Activated CD4-positive, alpha-beta T cell treated with anti-CD3 and anti-CD28 coated beads, Interleukin-2, amount 50 U/mL, for 16 hours (primary cell): ENCODE data around the gene METTL9.
"Not testable (repeated sequence)": the region's sequence is repeated elsewhere in the genome, so short reads cannot be mapped to it uniquely, and the experiment has no call there.

Experiments used
- DNase-seq: peaks from one replicate; pipeline ENCODE4 v3.0.0-alpha.2; 2020

Gene METTL9

DNA sequence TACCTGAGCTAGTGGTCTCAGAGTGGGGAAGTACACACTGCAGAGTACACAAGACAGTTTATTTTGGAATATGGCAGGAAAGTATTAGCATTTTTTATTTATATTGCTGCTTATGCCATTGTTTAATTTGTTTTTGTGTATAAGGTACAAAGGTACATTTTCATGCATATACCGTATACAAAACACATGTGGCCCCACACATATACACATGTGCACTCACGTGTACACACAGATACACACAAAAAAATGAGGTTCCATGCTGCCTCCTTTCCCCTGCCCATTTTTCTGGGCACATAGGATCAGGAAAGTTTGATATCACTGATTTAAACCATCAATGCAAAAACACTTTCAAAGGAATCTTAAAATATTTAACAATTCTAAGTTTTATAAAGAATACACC is 40.1 kb downstream of the METTL9 start:
- no peak for DNase-seq

DNA sequence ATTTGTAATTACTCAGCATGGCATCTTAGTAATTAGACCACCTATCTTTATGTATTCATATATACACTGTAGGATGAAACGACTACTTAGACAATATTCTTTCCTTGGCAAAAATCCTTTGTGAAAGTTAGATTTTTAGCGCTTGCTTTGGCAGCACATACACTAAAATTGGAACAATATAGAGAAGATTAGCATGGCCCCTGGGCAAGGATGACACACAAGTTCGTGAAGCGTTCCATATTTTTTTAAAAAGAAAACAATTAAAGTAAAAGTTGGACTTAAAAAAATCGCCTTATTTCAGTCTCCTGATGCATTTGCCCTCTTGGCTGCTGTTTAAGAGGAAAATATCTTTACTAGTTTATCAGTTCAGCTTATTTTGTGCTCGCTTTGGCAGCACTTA is 42.5 kb downstream of the METTL9 start:
- no peak for DNase-seq

DNA sequence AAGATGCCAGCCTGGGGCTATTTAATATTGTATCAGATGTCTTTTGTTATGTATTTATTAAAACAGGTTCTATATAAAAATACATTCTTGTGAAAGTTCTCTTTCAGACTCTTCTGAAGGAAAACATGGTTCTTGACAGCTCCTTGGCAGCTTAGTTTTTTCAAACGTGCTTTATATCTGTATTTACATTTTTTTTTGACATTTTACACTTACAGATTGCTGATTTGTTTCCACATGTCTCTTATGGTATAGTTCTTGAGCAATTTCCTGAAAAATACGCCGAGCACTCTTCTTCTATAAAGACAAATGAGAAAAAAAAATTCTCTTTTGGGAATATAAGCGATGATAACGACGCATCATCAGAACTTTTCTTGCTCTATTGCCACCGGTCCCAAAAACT is 43.5 kb downstream of the METTL9 start:
- no peak for DNase-seq

DNA sequence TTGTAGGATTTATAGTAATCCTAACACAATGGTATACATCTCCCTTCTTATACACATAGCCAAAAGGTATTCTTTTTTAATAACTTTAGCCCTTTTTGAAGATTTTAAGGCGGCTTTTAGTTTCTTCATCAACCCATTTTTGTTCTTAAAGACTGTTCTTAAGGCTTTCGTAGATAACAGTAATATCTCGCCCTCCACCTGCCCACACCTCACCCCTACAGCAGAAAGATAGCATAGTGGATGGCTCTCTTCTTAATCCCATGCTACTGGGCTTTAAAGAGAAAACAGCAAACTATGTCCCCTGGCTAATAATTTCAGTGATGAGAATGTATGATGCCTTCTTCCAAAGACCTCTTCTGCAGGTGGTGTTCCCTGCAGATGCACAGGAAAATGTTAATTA is 44.4 kb downstream of the METTL9 start:
- no peak for DNase-seq

DNA sequence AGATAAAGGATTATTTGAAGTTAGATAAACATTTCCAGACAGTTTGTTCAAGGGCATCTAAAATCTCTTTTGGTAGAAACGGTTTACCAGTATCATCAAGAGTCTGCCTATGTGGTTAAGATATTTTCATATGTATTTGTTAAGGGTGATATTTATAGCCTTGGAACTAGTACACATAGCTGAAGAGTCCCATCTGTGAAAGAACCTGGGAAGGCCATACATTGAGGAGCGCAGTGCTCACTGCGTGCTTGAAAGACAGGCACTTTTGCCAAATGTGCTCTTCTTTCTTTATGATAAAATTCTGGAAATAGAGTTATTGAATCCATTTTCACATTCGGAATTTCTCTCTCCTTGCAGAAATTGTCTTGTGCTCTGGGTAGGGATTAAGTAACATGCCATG is 45.3 kb downstream of the METTL9 start:
- DNase-seq: no peak

DNA sequence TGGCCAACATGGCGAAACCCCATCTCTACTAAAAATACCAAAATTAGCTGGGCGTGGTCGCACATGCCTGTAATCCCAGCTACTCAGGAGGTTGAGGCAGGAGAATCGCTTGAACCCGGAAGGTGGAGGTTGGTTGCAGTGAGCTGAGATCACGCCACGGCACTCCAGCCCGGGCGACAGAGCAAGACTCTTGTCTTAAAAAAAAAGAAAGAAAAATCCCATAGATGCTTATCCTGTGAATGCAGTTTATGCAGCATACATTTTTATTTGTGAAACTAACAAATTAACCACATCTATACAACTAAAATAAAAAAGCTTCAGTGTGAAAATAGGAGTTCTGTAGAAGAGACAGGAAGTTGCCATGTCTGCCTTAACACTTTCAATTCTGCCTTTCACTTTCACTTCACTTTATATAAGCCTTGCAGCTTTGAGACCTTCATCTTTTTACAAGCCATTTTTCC is 45.9 kb downstream of the METTL9 start:
- DNase-seq: peak; percentile 69

DNA sequence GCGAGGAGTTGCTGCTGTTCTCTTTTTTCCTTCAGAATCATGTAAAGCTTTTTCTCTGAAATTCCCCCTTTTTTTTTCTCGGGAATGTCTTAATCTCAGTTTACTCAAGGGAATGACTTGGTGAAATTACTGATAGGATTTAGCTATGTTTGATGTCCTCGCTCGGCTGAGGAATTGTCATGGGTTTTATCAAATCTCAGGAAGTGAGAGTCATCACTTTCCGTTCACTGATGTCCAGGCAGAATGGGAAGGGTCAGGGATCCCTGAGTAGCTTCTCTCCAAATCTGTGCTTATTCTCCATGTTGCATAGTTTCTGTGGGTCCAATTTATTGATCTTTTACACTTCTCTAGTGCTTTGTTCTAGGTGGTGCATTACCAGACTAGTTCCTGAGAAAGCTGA is 46.7 kb downstream of the METTL9 start:
- no peak for DNase-seq

DNA sequence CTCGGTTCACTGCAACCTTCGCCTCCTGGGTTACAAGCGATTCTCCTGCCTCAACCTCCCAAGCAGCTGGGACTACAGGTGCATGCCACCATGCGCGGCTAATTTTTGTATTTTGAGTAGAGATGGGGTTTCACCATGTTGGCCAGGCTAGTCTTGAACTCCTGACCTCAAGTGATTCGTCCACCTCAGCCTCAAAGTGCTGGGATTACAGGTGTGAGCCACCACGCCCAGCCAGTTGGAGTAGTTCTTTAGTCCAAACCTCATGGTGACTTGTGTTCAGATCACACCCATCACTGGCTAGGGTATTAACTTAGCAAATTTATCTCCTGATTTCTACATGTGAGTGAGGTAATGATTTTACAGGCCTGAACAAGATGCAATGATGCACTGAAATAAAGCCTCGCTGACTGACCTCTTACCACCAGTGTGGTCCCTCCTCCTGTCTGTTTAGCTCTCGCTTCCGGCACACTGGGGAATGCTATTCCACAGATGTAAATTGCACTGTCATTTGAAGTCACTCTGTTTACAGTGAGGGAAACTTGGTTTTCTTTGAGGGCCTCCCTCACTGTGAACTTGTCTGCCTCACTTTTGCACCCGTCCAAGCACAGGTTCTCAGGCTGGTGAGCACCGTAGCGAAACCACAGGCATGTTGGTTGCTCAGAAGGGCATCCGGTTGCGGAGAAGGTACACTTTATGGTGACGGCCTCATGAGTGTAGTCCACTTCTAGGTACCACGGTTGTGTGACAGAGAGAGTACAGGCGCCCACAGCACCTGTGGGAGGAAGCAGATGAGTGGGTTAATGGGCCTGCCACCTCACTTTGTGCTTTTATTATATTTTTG is 47.6 kb downstream of the METTL9 start:
- DNase-seq: peak; percentile 90

DNA sequence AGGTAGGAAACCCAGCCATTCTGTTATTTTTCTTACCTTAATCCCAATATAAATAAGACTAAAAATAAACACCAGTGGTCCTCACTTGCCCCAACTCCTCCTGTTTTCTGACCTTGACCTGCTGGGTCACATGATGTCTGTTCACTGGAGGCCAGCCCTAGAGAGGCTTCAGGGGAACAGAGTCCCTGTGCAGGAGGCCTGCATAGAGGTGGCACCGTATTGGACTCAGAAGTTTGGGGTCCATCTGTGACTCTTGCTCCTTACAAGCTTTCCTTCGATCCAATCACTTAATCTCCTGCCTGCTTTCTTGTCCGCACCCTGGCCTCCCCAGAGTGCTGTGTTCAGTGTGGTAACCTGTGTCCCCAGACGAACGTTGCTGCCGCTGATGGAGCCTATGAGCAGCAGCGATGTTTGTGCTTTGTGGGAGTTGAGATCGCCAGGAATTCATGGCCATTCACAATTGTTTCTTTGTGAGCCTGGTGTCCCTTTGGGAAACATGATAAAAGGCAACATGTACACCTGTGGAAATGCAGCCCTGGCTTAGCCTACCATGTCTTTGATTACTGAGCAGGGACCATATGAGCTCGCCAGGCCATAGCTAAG is 48.3 kb downstream of the METTL9 start:
- no peak for DNase-seq

DNA sequence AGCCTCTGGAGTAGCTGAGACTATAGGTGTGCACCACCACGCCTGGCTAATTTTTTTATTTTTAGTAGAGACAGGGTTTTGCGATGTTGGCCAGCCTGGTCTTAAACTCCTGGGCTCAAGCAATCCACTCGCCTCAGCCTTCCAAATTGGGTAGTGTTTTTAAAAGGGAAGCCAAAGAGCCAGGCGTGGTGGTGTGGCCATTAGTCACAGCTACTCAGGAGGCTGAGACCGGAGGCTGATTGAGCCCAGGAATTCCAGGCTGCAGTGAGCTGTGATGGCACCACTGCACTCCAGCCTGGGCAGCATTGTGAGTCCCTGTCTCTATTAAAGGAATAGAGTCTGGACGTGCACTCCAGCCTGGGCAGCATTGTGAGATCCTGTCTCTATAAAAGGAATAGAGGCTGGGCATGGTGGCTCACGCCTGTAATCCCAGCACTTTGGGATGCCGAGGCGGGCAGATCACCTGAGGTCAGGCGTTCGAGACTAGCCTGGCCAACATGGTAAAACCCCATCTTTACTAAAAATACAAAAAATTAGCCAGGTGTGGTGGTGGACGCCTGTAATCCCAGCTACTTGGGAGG is 50.5 kb downstream of the METTL9 start:
- DNase-seq: not testable (repeated sequence)

DNA sequence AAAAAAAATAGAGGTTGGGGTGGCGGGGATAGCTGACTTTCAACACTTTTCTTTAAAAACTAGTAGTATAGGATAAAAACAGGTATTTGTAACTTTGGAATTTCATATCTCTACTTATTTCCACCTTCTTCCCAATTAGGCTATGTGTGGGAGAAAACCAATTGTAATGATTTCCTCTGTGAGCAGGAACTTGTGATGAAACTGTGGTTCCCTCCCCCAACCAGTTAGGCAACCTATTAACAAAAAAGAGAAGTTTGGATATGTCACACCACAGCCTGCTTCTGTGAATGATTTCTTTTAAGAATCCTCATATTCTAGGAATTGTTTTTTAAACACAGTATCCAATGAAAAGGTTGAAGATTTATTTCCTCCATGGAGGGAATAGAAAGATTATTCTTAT is 51.1 kb downstream of the METTL9 start:
- DNase-seq: no peak

DNA sequence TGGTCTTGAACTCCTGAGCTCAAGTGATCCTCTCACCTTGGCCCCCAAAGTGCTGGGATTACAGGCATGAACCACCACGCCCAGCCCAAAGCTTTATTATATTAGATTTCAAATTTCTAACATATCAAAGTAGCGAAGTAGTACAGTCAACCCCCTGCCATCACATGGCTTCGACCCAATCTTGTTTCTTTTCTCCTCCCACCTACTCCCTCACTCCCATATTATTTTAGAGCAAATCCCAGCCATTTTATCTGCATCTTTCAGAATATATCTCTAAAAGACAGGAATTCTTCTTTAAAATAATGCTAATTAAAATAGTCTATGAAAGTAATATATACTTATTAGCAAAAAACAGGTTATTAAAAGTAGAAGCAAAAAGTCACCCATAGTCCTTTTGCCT is 52.1 kb downstream of the METTL9 start:
- DNase-seq: no peak

DNA sequence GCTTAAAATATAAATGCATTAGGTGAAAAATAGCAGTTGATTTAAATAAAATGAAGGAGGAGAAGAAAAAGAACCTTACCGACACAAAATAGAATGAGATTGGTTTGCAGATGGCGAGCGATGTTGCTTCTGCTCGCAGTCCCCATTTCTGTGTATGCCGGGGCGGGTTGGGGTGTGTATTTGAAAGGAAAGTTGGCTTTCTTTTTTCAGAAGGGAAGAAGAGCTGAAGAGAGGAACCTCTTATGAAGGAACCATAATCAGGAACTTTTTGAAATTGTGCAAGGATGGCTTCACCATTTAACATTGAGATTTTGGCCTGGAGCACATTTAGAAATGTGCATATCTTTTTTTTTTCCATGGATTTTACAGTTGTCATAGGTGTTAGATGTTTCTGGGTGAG is 53.1 kb downstream of the METTL9 start, which contains the start of gene IGSF6:
Gene IGSF6 (minus strand): TSS at position 156 of the 400 bp plus-strand sequence. CDS start 10 bp downstream, at position 146.
- DNase-seq: no peak

DNA sequence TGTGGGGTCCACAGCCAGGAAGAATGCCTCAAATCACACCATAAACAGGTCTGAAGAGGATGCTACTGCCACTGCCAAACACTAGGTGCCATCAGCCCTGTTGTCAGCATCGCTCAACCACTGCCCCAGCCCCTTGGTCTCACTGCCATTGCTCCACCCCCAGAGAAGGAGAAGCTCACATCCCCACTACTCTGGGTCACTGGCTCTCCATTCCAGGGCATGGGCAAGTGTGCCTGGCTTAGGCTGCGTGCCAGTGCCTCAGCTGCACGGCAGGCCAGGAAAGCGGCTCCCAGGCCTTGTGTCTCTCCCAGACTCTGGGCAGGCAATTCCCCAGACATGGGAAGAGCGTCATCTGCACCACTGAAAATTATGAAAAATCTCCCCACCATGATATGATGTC is 54.2 kb downstream of the METTL9 start:
- no peak for DNase-seq

DNA sequence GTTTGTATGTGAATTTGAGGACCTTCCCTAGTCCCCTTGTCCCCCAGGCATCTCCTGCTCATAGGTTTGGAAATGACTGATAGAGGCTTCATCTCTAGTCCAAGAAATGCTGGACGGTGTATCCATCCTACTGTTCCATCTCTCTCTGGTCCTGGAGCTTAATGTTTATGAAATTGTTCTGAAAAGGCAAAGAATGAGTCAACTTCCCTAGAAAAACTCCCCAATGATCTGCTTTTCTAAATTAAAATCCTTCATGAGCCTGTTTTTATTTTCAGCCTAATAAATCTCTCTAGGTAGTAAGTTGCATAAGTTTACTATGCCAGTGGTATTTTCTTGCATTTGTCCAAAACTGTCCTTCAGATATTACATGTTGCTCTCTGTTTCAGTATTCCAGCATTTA is 55.1 kb downstream of the METTL9 start:
- no peak for DNase-seq

DNA sequence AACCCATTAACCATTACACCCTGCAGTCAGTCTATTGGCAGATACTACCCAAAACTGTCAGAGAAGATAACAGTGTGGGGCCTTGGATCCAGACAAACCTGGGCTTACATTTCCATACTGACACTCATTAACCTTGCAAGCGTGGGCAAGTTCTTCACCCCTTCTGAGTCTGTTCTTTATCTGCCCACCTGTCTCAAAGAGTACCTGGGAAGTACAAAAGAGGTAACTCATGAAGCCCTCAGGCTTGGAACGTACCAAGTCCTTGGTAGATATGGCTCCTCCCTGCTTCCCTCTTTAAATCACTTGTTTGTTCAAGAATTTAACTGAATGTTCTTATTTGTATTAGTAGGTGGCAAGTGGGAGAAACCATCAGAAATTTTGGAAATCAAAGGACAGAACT is 55.5 kb downstream of the METTL9 start:
- no peak for DNase-seq

DNA sequence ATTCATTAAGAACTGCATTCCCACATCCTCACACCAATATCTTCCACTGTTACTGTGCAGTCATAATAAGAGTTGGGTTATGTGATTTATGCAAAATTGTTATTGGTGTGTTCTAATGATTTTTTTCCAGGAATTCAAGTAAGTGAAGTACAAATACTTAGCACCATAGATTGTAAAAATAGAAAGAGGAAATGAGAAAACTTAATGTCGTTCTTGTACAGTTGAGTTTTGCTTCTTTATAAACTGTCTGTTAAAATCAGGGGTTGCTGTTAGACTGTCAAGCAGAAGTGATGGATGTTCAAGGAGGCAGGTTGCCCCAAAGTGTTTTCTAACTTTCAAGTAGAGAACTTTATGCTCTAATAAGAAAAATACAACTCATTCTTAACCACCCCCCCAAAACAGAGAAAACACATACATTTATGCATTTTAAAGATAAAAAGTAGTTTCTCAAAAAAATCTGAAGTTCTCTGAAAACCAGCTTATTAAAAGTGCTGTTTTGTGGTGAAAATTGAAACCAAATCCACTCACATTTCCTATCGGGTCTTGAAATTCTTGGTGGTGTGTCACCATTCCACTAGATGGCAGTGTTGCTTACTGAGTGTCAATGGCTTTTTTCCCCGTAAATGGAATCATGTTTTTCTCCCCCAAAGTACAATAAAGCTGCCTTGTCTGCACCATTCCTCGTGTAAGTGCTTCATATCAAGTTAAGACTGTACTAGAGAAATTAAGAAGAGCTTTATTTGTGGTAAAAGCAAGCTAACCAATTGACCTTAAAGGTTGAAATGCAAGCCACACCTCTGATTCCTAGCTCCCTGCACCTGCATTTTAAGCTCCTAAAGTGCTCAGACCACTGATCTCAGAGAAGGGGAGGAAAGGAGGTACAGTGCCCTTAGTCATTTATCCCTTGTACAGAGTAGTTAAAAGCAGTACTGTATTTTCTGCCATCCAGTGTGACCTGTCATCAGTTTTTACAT is 57.7 kb downstream of the METTL9 start:
- DNase-seq: peak; percentile 62

DNA sequence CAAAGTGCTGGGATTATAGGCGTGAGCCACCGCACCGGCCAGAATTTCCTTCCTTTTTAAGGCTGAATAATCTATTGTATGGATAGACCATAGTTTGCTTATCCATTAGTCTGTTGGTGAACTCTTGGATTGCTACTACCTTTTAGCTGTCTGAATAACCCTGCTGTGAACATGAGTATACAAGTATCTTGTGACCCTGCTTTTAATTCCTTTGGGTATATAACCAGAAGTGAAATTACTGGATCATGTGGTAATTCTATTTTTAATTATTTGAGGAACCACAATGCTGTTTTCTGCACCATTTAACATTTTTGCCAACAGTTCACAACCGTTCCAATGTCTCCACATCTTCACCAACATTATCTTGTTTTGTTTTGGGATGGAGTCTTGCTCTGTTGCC is 59.7 kb downstream of the METTL9 start:
- no peak for DNase-seq

DNA sequence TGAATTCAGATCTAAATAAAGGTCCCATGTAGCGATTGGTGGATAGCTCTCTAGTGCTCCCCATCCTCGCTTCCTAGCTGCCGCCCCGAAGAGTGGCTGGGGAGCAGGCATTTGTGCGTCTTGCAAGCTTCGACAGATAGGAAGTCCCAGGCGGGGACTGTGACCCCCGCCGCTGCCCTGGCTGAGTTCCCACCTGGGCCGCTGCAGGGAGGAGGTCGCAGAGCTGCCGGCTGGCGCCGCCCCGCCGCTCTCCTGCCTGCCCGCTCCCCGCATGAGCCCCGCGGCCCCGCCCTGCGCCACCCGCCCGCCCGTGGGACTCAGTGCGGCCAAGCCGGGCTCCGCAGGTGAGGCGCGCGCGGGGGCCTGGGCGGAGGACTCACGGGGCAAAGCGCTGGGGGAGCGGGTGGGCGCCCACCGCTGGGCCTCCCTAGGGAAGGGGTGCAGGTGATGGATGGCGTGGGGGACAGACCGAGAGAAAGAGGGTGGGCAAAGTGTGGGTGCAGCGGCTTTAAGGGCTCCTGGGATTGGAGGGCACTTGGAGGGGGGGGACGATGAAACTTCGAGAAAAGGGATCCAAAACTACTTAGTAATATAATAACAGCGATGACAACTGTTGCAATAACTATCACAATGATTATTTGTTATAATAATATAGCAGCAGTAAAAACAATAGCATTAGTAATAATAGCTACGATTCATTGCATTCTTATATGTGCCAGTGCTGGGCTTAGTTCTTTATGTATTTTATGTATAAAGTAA is 64.7 kb downstream of the METTL9 start, which contains the start of gene OTOA:
Gene OTOA (plus strand): TSS at position 80 of the 759 bp plus-strand sequence. CDS start 14,547 bp downstream, outside the sequence.
- DNase-seq: no peak

DNA sequence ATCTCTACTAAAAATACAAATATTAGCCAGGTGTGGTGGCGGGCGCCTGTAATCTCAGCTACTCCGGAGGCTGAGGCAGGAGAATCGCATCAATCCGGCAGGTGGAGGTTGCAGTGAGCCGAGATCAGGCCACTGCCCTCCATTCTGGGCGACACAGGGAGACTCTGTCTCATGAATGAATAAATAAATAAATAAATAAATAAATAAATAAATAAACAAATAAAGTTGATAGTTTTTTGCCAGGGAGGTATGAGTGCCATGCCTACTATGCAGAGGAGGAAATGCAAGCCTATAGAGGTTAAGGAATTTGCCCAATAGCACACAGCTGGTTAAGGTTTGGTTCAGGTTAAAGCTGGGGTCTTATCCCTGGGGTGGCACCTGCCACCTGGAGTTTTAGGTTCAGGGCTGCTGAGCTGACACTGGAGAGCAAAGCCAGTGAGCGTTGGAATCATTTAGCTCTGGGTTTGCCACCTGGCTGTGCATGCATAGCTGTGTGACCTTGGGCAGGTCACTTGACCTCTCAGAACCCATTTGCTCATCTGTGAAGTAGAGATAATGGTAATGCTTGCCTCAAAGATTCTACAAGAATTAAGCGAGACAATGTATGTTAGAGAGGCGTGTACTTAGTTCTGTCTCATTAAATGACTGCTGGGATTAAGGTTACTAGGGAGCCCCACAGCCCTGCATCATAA is 65.6 kb downstream of the METTL9 start:
- no peak for DNase-seq

DNA sequence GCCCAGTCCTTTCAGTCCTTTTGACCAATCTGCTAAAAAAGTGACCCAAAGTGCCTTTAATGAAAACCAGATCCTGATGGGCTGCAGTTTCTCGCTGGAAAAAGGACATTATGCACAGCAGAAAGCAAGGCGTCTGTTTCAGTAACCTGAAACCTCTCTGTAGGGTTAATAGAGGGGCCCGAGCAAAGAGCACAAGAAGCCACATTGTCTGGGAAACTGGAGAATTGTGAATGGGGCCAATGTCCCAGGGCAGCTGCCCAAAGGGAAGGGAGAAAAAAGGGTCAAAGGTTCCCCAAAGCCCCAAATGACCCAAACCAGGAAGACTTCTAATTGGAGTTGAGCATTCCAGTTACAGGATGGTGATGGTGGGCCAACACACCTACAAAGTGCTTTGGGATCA is 67.4 kb downstream of the METTL9 start:
- no peak for DNase-seq
